GM21515 (cell line): ENCODE results near the gene TMED4.

ENCODE experiments used
- ATAC-seq: cut with Tn5 transposase; IDR thresholded peaks from one replicate; pipeline ENCODE4 v1.9.1; 2021; ENCODE audit not compliant: unreplicated experiment

TMED4 gene

GRCh38 chr7:44541028-44541869, 40.8 kb downstream of the TMED4 start, which contains the start of gene NPC1L1:
Gene NPC1L1 (minus strand): TSS chr7:44541330. CDS start chr7:44541259, 71 bp downstream.
- ATAC-seq = no peak

DNA sequence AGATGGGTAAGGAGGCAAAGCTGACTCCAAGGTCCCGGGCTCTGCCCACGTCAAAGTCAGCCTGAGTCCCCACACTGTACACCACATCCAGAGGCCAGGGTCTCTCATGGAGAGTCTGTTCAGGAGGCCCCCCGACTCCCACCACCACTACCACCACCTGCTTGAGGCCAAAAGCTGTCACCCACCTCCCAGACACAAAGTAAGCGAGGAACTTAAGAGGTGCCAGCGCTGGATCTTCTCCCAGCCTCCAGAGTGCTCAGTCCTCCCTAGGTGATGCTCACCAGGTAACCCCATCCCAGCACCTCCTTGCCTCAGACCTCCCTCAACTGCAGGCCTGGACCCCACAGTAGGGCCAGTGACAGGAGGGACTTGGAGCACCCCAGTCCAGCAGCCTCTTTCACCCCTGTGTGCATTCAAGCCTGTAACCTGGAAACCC, 41.4 kb downstream of the TMED4 start:
- ATAC-seq = no peak

DNA sequence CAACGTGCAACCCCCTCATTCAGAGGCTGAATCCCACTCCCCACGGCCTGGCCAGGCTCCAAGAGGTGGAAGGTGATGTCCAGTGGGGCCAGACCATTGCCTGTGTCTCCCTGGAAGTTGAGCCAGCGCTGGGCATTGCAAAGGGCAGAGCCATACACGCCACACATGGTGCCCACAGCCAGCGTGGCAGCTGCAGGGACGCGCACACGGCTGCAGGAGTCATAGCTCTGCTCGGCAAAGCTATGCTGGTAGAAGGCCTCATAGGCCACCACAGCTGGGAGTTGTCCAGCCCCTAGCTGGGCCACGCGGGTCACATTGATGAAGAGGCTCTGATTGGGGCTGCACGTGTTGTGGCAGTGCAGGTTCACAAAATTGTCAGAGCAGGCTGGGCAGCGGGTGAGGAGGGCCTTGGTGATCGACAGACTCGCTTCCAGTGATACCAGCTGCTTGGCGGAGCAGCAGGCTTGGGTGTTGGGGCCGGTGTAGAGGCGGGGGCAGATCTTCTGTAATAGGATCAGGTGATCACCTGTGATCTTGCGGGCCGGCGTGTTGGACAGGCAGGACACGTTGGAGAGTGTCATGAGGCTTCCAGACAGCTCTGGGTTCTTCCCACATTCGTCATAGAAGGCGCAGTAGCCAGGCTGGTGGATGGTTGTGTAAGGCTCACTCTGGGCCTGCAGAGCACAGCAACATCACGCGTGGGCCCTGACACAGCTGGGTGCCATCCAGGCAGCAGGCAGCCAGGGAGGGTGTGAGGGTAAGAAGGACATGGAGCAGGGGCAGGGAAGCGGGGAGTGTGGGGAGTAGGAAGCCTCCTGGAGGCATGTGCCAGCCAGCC, 42.1 kb downstream of the TMED4 start:
- ATAC-seq = no peak

DNA sequence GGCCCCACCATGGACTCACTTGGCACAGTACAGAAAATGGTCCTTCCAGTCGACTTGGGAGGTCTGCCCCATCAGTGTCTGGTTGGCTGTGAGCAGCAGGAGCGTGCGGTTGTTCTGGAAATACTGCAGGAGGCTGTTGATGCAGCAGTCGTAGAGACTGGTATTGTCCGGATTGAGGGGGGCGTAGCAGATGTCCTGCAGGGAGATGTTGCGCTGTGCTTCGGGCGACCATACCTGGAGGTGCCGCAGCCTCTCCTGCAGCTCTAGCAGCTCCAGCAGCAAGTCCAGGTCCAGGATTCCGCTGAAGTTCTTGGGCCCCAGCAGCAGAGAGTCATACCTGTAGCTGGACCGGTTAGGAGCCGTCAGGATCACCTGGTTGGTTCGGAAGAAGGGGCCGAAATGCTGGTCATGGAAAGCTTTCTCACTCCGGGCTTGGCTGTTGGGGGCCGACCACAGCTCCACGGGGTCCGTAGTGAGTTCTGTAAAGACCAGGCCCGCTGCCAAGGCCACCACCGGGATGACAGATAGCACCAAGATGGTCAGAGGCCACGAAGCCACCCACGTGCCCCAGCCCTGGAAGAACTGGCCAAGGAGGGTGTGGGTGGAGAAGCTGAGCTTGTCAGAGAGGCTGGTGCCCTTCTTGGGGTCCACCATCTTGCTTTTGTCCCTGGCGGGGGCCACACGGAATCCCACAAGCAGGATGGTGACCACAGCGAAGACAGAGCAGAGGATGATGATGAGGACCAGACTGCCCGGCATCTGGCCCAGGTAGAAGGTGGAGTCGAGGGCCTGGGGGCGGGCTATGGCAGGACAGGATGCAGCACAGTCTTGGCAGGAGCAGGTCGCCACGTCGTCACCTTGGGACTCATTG, 43.0 kb downstream of the TMED4 start:
- no peak for ATAC-seq

DNA sequence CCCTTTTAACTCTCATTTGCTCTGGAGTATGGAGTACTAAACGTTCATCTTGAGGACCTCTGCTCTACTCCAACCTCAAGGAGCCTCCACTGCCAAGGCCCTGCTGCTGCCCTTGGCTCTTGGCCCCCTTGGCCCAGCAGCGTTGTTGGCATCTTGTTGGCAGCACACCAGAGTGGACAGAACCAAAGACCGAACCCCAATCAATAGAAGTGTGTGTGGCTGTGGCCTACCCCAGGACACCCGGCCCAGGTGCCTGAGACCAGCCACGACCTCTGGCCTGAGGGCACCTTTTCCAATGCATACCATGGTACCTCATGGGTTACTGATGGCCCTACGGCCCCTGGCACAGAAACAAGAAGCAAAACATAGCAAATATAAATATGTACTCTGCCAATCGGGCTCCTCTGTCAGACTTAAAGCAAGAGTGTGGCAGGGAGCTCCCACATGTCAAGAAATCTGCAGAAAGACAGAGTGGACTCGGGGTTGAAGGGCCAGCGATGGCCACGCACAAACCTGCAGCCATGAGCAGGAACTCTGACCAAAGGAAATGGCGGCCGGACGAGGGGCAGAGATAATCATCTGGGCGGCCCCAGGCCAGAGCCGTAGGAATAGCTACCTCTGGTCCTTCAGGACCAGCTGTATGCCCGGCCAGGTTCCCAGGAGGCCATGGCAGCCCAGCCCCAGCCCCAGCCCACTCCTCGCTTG, 43.8 kb downstream of the TMED4 start:
- no peak for ATAC-seq

- ATAC-seq = no peak
Measured at GRCh38 chr7:44537442-44537841, 44.6 kb downstream of the TMED4 start.

DNA sequence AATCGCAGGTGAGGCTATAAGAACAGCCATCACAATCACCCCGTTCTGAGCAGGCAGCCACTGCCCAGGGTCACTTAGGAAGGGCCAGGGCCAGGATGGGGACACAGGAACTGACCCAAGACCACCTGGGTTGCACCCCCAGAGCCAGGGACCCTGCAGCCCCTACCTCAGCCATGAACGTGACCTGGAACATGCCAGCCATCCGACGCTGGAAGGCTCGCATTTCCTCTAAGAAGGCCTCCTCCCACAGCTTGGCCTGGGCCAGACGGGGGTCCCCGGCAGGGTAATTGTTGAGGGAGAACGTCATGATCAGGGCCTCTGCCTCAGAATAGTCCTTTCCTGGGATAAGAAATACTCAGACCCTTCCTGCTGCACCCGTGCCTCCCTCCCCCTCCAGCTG, 45.9 kb downstream of the TMED4 start:
- ATAC-seq = no peak

DNA sequence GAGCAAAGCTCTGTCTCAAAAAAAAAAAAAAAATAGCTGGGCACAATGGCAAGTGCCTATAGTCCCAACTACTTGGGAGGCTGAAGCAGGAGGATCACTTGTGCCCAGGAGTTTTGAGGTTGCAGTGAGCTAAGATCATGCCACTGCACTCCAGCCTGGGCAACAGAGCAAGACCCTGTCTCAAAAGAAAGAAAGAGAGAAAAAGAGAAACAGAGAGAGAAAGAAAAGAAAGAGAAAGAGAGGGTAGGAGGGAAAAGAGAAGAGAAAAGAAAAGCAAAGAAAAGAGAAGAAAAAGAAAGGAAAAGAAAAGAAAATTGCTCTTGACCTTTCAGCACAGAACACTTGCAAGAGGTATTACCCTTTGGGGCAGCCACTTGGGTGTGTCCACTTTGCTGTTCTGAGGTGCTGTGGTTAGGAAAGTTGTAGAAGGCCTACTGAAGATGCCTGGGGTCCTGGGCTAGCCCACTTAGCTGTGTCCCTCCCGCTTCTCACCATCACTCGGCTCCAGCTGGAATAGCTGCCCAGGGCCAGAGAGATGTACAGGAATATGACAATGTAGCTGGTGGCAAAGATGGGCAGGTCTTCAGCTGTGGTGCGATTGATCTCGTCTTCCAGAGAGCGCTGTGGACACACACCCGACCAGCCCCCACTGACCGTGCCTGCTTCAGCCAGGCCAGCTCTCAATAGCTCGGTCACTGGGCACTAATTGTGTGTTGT, 46.5 kb downstream of the TMED4 start:
- no peak for ATAC-seq

DNA sequence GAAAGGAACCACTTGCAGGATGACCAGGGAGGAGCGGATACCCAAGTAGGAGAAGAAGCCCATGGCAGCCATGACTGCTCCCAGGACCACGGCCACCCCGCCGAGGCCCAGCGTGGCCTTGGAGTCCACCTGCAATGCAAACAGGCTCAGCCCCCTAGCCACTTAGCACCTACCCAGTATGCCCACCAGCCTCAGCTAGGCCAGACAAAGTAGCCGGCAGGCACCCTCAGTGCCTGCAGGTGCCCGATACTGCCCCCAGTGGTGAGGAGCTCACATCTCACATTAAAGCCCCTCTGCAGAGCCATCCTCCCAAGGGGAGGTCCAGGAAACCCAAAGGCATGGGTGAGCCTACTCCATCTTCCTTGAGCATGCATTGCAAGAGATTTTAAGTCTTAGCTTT, 47.5 kb downstream of the TMED4 start:
- no peak for ATAC-seq

DNA sequence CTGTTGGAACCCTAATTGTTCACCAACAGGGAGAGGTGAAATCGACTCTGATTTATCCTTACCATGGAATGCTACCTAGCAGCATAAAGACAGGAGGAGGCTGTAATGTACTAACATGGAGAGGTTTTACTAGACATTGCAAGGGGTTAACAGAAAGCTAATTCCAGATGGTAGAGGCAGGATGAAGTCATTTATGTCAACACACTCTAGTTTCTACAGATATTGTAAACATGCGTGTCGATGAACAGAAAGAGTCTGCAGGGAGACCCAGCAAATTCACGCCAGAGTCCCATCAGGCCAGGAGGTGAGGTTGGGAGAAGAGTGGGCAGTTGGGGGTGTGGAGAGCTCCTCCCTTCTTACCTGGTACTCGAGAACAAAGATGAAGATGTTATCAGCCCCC, 47.9 kb downstream of the TMED4 start:
- ATAC-seq = no peak

DNA sequence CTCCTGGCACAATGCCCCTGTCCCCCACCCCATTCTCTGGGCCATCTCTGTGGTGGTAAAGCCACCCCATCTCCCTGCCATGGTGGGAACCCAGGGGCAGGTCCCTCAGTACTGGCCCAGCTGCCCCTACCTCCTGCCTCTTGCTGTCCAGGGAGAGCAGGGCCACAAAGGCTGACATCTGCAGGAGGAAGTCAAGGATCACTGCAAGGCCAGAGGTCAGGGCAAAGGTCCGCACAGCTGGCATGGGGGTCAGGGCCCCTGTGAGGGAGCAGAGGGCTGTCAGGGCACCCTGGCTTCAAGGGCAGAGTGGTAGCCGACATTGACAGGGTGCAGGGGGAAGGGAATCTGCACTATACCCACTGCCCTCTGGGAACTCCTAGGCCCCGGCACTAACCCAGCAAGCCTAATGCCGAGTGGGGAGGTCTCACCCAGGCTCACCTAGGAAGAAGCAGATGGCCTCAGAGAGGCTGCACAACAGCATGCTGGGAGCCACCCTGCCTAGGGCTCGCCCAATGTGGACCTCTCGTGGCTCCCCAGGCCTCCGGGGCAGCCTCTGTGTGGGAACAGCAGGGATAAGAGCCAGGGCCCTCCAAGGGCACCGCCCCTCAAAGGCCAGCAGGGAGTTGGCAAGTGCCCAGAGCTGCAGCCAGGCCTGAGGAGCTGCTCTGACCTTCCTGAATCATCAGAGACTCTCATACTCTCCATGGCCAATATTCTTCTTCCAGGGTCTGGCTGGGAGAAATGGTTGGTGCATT, 48.6 kb downstream of the TMED4 start:
- no peak for ATAC-seq

DNA sequence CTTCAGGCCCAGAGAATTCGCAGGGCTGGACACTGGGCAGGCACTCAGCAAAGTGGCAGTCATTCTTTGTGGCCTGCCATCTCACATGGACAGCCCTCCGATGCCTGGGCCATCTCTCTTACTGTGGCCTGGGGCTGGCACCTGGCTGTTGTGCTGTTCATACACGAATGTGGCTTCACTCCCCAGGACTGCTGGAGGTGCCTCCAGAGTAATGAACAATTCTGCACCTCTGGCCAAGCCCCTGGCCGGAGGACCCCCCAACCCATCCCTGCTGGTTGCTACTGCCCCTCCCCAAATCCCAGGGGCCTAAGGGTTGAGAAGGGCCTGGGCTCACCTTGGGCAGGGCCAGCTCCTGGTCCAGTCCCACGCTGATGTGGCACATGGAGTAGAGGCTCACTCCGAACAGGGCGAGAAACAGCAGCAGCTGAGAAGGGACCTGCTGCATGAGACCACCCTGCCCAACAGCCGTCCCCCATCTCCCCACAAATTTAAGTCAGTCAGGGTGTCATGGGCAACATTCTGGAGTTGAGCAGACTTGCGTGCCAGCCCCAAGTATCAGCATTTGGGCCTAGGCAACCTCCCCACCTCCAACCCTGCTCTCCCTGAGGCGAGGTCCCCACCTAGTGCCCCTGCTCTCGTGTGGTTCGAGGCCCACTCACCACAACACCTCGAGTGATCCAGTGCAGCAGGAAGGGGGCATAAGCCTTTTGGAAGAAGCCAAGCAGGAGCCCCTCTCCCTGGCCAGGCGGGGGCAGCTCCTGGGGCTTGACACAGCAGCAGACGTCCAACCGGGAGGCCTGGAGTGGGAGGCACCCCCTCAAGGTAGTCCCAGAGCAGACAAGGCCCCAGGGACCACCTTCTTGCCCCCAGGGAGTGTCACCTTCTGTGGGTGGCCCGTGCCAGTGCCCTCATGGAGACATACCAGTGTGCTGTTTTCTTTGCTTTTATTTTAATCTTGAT, 50.3 kb downstream of the TMED4 start:
- no peak for ATAC-seq

- ATAC-seq = no peak
Measured at GRCh38 chr7:44530990-44531389, 51.0 kb downstream of the TMED4 start.
